Measurements from ENCODE around the gene UBE2J2.

DNA sequence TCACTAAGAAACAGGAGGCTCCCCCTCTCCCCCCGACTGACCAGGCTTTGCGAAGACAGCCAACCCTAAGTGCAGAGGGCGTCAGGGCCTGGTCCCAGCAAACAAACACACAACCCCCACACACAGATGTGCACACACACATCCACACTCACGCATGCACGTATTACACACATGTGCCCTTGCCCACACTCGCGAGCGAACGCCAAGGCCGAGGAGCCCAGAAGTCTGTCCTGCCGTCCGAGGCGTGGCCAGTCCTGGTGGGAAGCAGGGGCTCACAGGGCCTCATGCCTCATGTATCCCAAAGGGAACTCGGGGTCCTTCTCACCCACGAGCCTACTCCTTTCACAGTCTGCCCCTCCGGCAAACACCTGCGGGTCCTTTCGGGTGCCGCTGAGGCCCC, 43.9 kb downstream of the UBE2J2 start:
- TF ChIP-seq CTCF (conservative IDR thresholded peaks at IDR 0.05; ENCODE audit: low read depth, low read length), result no peak
- TF ChIP-seq POLR2A (IDR thresholded peaks at IDR 0.05; ENCODE audit: low read depth, low read length), result no peak
- no peak for TF ChIP-seq USF2 (IDR thresholded peaks at IDR 0.05; ENCODE audit: low read depth, low read length)
- TF ChIP-seq MAFK (IDR thresholded peaks at IDR 0.05; ENCODE audit: low read depth, low read length), result no peak
- no peak for TF ChIP-seq CEBPB (IDR thresholded peaks at IDR 0.05; ENCODE audit: low read depth, low read length)
- TF ChIP-seq RFX5 (IDR thresholded peaks at IDR 0.05; ENCODE audit: low read depth, low read length), result no peak
- TF ChIP-seq RCOR1 (IDR thresholded peaks at IDR 0.05; ENCODE audit: insufficient replicate concordance, low read length), result no peak
- TF ChIP-seq MAZ (IDR thresholded peaks at IDR 0.05; ENCODE audit: borderline replicate concordance, low read depth, low read length), result no peak
- no peak for TF ChIP-seq SMC3 (IDR thresholded peaks at IDR 0.05; ENCODE audit: low read depth, low read length)
- no peak for TF ChIP-seq MXI1 (IDR thresholded peaks at IDR 0.05; ENCODE audit: borderline replicate concordance, low read depth, low read length)
- no peak for TF ChIP-seq CHD1 (IDR thresholded peaks at IDR 0.05; ENCODE audit: low read depth, low read length)

Data from IMR-90 (cell line).